K562 (cell line): ENCODE measurements around the gene EPB42. TPM values are rescaled to one million over a fixed set of nuclear protein-coding genes. Genes with fewer than 3 reads are reported as not detected.
A peak's percentile ranks its signal among the peaks of the same experiment; 100 is the strongest.

Experiments
- ELF1 ChIP-seq: fragments of 200-800 bp; sonication (Bioruptor generic); IDR thresholded peaks from 2 replicates; pipeline ENCODE4 v1.6.1; 2016; ENCODE audit warnings: missing genetic modification characterization, missing compliant biosample characterization
- ERF ChIP-seq: fragments of 450-650 bp; formaldehyde crosslinking; IDR thresholded peaks from 2 replicates; pipeline ENCODE4 v1.4.0; 2020; ENCODE audit warnings: mild to moderate bottlenecking, mixed read lengths
- GABPB1 ChIP-seq: sonication (generic); formaldehyde crosslinking; IDR thresholded peaks from 2 replicates; pipeline ENCODE4 v1.8.0; 2022; ENCODE audit warnings: mild to moderate bottlenecking, missing genetic modification reagents
- SIX5 ChIP-seq, 2 experiments: IDR thresholded peaks; 2 replicates each; pipeline ENCODE4 v1.6.1; 2011; ENCODE audit warnings: low read length in 2 of 2, borderline replicate concordance in 1 of 2, low read depth in 1 of 2, mild to moderate bottlenecking in 1 of 2, moderate library complexity in 1 of 2; ENCODE audit not compliant: insufficient read depth in 1 of 2
- TAF7 ChIP-seq: fragments of 450-650 bp; IDR thresholded peaks from 2 replicates; pipeline ENCODE4 v1.6.1; 2016; ENCODE audit warnings: missing genetic modification characterization, missing compliant biosample characterization
- ZNF586 ChIP-seq: fragments of 450-650 bp; formaldehyde crosslinking; conservative IDR thresholded peaks from 2 replicates; pipeline ENCODE4 v1.4.0; 2020; ENCODE audit warnings: mild to moderate bottlenecking, moderate library complexity
- ZNF766 ChIP-seq: fragments of 200-800 bp; sonication (Bioruptor generic); conservative IDR thresholded peaks from 2 replicates; pipeline ENCODE4 v1.6.1; 2016; ENCODE audit warnings: missing genetic modification characterization, missing compliant biosample characterization
- polyA plus RNA-seq, 8 experiments: library from polyadenylated mRNA; depleted of rRNA in 4 of 8; stranded (reverse) in 5 of 8; unstranded in 3 of 8; fragments of >200 nt; fragmentation: Nextera tagmentation in 2 of 8; fragmentation: Illumina TruSeq in 1 of 8; extraction: Ambion mirVana in 2 of 8; extraction: Trizol in 1 of 8; gene quantifications; 2 replicates each; pipeline versions ENCODE4 v1.2.1 to v1.2.3, GENCODE V29; 2011 to 2014; ENCODE audit warnings: inconsistent platforms in 1 of 8, missing spikeins in 1 of 8
- total RNA-seq, 7 experiments: library from RNA; depleted of rRNA in 6 of 7; stranded (reverse); fragments of >200 nt in 6 of 7; fragmentation: Illumina TruSeq in 2 of 7; extraction: Trizol in 2 of 7; gene quantifications; 2 replicates each; pipeline versions ENCODE4 v1.2.1 to v1.2.3, GENCODE V29; 2011 to 2021; ENCODE audit warnings: low replicate concordance in 1 of 7
- TF ChIP-seq, protein P1 (sequence below): fragments of 450-650 bp; formaldehyde crosslinking; IDR thresholded peaks from 2 replicates; pipeline ENCODE4 v1.4.0; 2020; ENCODE audit warnings: mild to moderate bottlenecking
- TF ChIP-seq, protein P2 (sequence below), 2 experiments: fragments of 450-650 bp in 1 of 2; sonication (generic) in 1 of 2; formaldehyde crosslinking in 1 of 2; IDR thresholded peaks; 2 replicates each; pipeline versions ENCODE4 v1.7.1 to v1.9.0; 2016 to 2022; ENCODE audit warnings: inconsistent platforms in 1 of 2, mild to moderate bottlenecking in 1 of 2, missing genetic modification reagents in 1 of 2
- TF ChIP-seq, protein P3 (sequence below): fragments of 450-650 bp; formaldehyde crosslinking; IDR thresholded peaks from 2 replicates; pipeline ENCODE4 v1.4.0; 2020; ENCODE audit warnings: mild to moderate bottlenecking, moderate library complexity

Gene EPB42
- total and polyA plus RNA-seq, 9 of the 15 experiments (the other 6 are each of a cell fraction or from before 2014, with no cell fraction given) = 0.38 to 2.3 (median 1.4) TPM

DNA sequence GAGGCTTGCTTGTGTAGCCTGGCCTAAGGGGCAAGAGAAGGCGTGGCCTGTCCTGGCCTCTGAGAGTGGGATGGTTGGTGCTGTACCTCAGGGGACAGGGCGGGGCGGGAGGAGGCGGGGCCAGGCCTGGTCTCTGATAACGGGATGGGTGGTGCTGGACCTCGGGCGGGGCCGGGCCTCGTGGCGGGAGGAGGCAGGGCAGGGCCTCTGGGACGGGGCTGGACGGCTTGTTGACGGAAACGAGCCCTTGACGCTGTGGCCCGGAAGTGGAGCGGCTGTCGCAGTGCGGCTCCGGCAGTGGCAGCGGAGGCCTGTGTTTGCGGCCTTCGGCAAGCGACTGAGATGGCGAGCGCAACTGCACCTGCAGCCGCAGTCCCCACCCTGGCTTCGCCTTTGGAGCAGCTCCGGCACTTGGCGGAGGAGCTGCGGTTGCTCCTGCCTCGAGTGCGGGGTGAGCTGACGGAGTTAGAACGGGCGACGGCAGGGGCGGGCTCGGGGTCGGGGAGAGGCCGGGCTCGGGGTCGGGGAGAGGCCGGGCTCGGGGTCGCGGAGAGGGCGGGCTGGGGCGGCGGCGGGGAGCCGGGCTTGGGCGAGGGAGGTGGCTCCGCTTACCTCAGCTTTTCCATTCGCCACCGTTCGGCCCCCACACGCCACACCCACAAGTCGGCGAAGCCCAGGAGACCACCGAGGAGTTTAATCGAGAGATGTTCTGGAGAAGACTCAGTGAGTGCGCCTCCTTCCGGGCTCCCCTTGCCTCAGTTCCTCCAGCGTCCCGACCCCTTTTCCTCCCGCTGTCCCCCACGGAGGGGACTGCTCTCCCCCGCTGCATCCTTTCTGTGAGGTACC, 35.4 kb downstream of the EPB42 start, which contains the start of gene CCNDBP1 (continued):
- TF ChIP-seq GABPB1 (peak; percentile 90), ZNF766 (no peak), TAF7 (peak; percentile 61), ZNF586 (CRISPR knock-in tag) (no peak), ERF (no peak; the same call in 1 of the 2 replicates), ELF1 (tag) (peak; percentile 98), SIX5 (IDR thresholded peaks at IDR 0.05; ENCODE audit: borderline replicate concordance in 1 of 2, insufficient read depth in 1 of 2, low read depth in 1 of 2, low read length in 2 of 2) (0 out of 4 replicates have a peak, but pooled peaks of 1 of the 2 experiments have one; percentile 6)
- TF ChIP-seq, protein P1, sequence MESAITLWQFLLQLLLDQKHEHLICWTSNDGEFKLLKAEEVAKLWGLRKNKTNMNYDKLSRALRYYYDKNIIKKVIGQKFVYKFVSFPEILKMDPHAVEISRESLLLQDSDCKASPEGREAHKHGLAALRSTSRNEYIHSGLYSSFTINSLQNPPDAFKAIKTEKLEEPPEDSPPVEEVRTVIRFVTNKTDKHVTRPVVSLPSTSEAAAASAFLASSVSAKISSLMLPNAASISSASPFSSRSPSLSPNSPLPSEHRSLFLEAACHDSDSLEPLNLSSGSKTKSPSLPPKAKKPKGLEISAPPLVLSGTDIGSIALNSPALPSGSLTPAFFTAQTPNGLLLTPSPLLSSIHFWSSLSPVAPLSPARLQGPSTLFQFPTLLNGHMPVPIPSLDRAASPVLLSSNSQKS (CRISPR knock-in tag) = no peak
- TF ChIP-seq, protein P2, sequence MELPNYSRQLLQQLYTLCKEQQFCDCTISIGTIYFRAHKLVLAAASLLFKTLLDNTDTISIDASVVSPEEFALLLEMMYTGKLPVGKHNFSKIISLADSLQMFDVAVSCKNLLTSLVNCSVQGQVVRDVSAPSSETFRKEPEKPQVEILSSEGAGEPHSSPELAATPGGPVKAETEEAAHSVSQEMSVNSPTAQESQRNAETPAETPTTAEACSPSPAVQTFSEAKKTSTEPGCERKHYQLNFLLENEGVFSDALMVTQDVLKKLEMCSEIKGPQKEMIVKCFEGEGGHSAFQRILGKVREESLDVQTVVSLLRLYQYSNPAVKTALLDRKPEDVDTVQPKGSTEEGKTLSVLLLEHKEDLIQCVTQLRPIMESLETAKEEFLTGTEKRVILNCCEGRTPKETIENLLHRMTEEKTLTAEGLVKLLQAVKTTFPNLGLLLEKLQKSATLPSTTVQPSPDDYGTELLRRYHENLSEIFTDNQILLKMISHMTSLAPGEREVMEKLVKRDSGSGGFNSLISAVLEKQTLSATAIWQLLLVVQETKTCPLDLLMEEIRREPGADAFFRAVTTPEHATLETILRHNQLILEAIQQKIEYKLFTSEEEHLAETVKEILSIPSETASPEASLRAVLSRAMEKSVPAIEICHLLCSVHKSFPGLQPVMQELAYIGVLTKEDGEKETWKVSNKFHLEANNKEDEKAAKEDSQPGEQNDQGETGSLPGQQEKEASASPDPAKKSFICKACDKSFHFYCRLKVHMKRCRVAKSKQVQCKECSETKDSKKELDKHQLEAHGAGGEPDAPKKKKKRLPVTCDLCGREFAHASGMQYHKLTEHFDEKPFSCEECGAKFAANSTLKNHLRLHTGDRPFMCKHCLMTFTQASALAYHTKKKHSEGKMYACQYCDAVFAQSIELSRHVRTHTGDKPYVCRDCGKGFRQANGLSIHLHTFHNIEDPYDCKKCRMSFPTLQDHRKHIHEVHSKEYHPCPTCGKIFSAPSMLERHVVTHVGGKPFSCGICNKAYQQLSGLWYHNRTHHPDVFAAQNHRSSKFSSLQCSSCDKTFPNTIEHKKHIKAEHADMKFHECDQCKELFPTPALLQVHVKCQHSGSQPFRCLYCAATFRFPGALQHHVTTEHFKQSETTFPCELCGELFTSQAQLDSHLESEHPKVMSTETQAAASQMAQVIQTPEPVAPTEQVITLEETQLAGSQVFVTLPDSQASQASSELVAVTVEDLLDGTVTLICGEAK (IDR thresholded peaks at IDR 0.05) = peak; percentile 85
- TF ChIP-seq, protein P2 (CRISPR knock-in tag; IDR thresholded peaks at IDR 0.05) = no peak
- TF ChIP-seq, protein P3, sequence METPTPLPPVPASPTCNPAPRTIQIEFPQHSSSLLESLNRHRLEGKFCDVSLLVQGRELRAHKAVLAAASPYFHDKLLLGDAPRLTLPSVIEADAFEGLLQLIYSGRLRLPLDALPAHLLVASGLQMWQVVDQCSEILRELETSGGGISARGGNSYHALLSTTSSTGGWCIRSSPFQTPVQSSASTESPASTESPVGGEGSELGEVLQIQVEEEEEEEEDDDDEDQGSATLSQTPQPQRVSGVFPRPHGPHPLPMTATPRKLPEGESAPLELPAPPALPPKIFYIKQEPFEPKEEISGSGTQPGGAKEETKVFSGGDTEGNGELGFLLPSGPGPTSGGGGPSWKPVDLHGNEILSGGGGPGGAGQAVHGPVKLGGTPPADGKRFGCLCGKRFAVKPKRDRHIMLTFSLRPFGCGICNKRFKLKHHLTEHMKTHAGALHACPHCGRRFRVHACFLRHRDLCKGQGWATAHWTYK = peak; percentile 71; the same call in 1 of the 2 replicates
